Anterior cingulate cortex (tissue), 58 donors: ENCODE results near the gene UBTF.

Source experiments
- DNase-seq, 58 donors: peaks; one replicate each; lab custom pipeline; 2025; lab: John Stamatoyannopoulos, UW

Gene UBTF

DNA sequence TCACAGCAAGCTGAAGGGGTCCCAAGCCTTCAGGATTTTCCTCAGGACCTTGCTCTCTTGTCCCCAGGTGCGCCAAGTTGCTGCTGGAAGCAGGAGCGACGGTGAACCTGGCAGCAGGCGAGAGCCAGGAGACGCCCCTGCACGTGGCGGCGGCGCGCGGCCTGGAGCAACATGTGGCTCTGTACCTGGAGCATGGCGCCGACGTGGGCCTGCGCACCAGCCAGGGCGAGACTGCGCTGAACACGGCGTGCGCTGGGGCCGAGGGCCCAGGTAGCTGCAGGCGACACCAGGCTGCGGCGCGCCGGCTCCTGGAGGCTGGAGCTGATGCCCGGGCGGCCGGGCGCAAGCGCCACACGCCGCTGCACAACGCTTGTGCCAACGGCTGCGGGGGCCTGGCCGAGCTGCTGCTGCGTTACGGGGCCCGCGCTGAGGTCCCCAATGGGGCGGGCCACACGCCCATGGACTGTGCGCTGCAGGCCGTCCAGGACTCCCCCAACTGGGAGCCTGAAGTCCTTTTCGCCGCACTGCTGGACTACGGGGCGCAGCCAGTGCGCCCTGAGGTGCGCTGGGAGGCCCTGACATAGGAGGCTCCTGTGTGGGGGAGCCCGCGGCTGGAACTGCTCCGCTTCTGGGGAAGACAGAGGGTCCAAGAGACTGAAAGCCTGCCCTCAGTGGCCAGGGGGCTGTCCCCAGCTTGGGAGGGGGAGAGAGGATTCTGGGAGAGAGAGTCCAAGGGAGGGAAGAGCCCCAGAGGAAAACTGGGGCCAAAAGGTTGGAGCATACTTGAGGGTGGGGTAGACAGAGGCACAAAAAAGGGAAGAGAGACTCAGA lies 42.6 kb downstream of the UBTF start:
- DNase-seq: no peak

DNA sequence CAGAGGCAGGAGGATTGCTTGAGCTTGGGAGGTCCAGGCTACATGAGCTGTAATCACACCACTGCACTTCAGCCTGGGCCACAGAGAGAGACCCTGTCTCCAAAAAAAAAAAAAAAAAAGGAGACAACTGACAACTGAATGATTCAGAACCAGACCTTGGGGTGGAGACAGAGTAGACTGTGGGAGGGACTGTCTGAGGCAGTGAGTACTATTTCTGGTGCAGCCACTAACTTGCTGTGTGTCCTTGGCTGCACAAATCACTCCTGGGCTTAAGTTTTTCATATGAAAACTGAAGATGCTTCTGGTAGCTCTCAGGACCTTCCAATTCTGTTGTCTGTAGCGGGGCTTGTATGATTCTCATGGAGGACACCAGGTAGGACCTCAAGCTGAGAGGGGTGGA lies 43.2 kb downstream of the UBTF start:
- DNase-seq: no peak

GRCh38 chr17:44174427-44174826 lies 45.0 kb downstream of the UBTF start:
- DNase-seq: no peak

DNA sequence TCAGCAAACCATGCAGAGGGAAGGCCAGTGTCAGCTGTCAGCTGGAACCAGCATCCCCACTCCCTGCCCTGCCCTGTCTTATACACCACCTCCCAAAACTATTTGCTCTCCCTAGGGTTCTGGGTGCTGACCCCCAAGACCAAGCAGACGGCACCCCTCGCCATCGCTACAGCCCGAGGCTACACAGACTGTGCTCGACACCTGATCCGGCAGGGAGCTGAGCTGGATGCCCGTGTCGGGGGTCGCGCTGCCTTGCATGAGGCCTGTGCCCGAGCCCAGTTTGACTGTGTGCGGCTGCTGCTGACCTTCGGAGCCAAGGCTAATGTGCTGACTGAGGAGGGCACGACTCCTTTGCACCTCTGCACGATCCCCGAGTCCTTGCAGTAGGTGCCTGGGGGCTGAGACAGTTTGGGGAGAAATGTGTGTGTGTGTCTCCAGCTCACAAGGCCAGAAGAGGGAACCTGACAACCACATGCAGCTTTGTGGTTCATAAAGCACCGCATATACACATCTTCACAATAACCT lies 47.5 kb downstream of the UBTF start:
- DNase-seq: no peak

GRCh38 chr17:44170499-44171201 lies 48.8 kb downstream of the UBTF start, which contains the start of gene ASB16:
Gene ASB16, plus strand, starts transcription at chr17:44170704. Its CDS starts 86 bp downstream, at chr17:44170790.
- DNase-seq: peak in 3 of 58 donors; percentile 2 to 8 (median 2)

GRCh38 chr17:44170135-44170498 lies 49.4 kb downstream of the UBTF start:
- no peak for DNase-seq

- DNase-seq: no peak
These were observed 52.2 kb downstream of the UBTF start for GRCh38 chr17:44167181-44167861.

DNA sequence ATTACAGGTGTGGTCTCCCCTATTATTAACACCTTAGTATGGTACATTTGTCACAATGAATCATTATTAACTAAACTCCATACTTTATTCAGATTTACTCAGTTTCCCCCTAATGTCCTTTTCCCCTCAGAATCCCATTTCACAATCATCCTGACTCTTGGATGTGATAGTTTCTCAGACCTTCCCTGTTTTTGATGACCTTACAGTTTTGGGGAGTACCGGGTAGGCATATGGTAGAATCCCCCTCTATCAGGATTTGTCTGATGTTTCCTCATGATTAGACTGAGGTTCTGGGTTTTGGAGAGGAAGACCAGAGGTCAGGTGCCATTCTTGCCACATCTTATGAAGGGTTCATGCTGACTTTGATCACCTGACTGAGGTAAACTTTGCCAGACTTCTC lies 55.0 kb downstream of the UBTF start:
- no peak for DNase-seq

GRCh38 chr17:44159519-44160210 lies 59.8 kb downstream of the UBTF start:
- DNase-seq: no peak

GRCh38 chr17:44155488-44155887 lies 64.0 kb downstream of the UBTF start:
- no peak for DNase-seq
